Panc1 (cell line): ENCODE results near the gene FOXO1. TPM values are rescaled to one million over a fixed set of nuclear protein-coding genes. Genes with fewer than 3 reads are reported as not detected.

ENCODE experiments used
- ATAC-seq: fragments of 200-7000 bp; cut with Tn5 transposase; 2 replicates; pipeline ENCODE4 v1.9.1; 2020; ENCODE audit warnings: mild to moderate bottlenecking, moderate library complexity
- BruUV-seq: library from RNA; stranded (reverse); fragments of 400-500 nt; replicated peaks from 2 replicates; lab custom pipeline; 2021; lab: Mats Ljungman, UMichigan
- CTCF ChIA-PET: fragments of 300-600 bp; sonication (Branson Sonifier 250); formaldehyde crosslinking; loops from one replicate; lab custom pipeline; 2022; ENCODE audit warnings: antibody characterized with exemption; lab: Charles Lee
- POLR2A ChIA-PET: fragments of 300-600 bp; sonication (Branson Sonifier 250); formaldehyde crosslinking; loops from one replicate; lab custom pipeline; 2022; ENCODE audit warnings: antibody characterized with exemption; lab: Charles Lee
- DNase-seq: peaks from one replicate; pipeline ENCODE4 v3.0.0-alpha.2; 2010; ENCODE audit warnings: low read depth, low spot score
- H3K27ac ChIP-seq: 2 replicates; pipeline ENCODE4 v1.5.1; 2011; ENCODE audit warnings: mild to moderate bottlenecking, low read length, inconsistent platforms
- H3K27me3 ChIP-seq: fragments of 200-500 bp; sonication (Bioruptor generic); 2 replicates; pipeline ENCODE4 v1.6.0; 2014; ENCODE audit warnings: low read length, inconsistent platforms; ENCODE audit not compliant: control insufficient read depth, insufficient read depth
- H3K36me3 ChIP-seq: fragments of 200-500 bp; sonication (Bioruptor generic); 2 replicates; pipeline ENCODE4 v1.5.1; 2014; ENCODE audit warnings: inconsistent platforms, mild to moderate bottlenecking, low read length, moderate library complexity; ENCODE audit not compliant: control insufficient read depth, insufficient read depth
- H3K4me1 ChIP-seq: 2 replicates; pipeline ENCODE4 v1.5.1; 2011; ENCODE audit warnings: inconsistent platforms, mild to moderate bottlenecking, low read length, moderate library complexity; ENCODE audit not compliant: control insufficient read depth, insufficient read depth
- H3K4me3 ChIP-seq, 2 experiments: 2 replicates each; pipeline ENCODE4 v1.5.1; 2011 to 2012; ENCODE audit warnings: low read depth in 2 of 2, low read length in 2 of 2, mild to moderate bottlenecking in 2 of 2, inconsistent platforms in 1 of 2, moderate library complexity in 1 of 2
- H3K9me3 ChIP-seq: fragments of 200-500 bp; sonication (Bioruptor generic); 2 replicates; pipeline ENCODE4 v1.5.1; 2014; ENCODE audit warnings: low read depth, mild to moderate bottlenecking, inconsistent platforms, low read length, moderate library complexity; ENCODE audit not compliant: control insufficient read depth, insufficient read depth
- POLR2AphosphoS5 ChIP-seq: IDR thresholded peaks from 2 replicates; pipeline ENCODE4 v1.6.1; 2012; ENCODE audit warnings: mild to moderate bottlenecking, low read depth, low read length, moderate library complexity
- SIN3A ChIP-seq: IDR thresholded peaks from 2 replicates; pipeline ENCODE4 v1.6.1; 2012; ENCODE audit warnings: low read depth, mild to moderate bottlenecking, low read length, moderate library complexity, borderline replicate concordance; ENCODE audit not compliant: insufficient read depth
- TCF7L2 ChIP-seq: IDR thresholded peaks from 2 replicates; pipeline ENCODE4 v1.6.1; 2011; ENCODE audit warnings: mild to moderate bottlenecking, low read depth, low read length, inconsistent platforms
- in situ Hi-C: cut with HindIII; loops from 2 replicates; pipeline ENCODE4 v1.10.0; 2016; ENCODE audit warnings: low sequenced_read_pairs, low pct_unique_long_range_greater_than_20kb
- intact Hi-C: fragments of 100-400 bp; cut with micrococcal nuclease; formaldehyde crosslinking; loops from one replicate; pipeline ENCODE4 v1.10.0; 2022; ENCODE audit not compliant: unreplicated experiment
- total RNA-seq: library from RNA; stranded (reverse); gene quantifications from one replicate; pipeline ENCODE4 v1.2.1, GENCODE V29; 2021; ENCODE audit not compliant: unreplicated experiment
- TF ChIP-seq, protein P1 (sequence below): fragments of 450-650 bp; IDR thresholded peaks from 2 replicates; pipeline ENCODE4 v1.5.1; 2017; ENCODE audit warnings: mild to moderate bottlenecking
- TF ChIP-seq, protein P2 (sequence below), 2 experiments: IDR thresholded peaks; 2 replicates each; pipeline ENCODE4 v1.6.1; 2011 to 2012; ENCODE audit warnings: low read depth in 2 of 2, control low read depth in 1 of 2, low read length in 1 of 2, mild to moderate bottlenecking in 1 of 2, moderate library complexity in 1 of 2; ENCODE audit not compliant: insufficient read depth in 1 of 2

Gene FOXO1
- total RNA-seq, 1 experiment from 2014 or later: 2.1 TPM

DNA sequence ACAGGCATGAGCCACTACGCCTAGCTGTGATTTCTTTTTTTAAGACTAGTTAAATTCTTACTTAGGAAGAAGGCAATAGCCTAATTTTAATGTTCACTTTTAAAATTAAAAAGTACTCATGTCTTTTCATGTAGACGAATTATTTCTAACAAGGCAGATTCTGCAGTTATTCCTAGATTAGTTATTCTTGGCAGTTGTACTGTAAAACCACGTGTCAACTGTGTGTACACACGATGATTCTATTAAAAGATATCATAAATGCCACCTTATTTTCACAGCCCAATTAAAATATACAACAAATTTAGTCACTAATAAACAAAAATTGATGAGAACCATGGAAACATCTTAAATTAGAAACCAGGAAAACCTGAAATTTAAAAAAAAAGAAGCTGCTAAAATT is 10.6 kb upstream of the FOXO1 start:
- in situ Hi-C loops (no loop called here), intact Hi-C loops (no loop called here)
- POLR2A ChIA-PET: no interaction called here
- Histone ChIP-seq H3K27me3 (no peaks in the 10 kb centered on the region; the same call in 1 of the 2 replicates), H3K4me1 (no peaks in the 10 kb centered on the region), H3K9me3 (no peaks in the 10 kb centered on the region), H3K4me3 (no peak overlapping the region), H3K36me3 (no peaks in the 10 kb centered on the region), H3K27ac (no peak overlapping the region)
- no peak for ATAC-seq
- DNase-seq: no peak
- BruUV-seq: no TSS peak
- TF ChIP-seq POLR2AphosphoS5: no peak
- TF ChIP-seq SIN3A: no peak
- TF ChIP-seq, protein P1, sequence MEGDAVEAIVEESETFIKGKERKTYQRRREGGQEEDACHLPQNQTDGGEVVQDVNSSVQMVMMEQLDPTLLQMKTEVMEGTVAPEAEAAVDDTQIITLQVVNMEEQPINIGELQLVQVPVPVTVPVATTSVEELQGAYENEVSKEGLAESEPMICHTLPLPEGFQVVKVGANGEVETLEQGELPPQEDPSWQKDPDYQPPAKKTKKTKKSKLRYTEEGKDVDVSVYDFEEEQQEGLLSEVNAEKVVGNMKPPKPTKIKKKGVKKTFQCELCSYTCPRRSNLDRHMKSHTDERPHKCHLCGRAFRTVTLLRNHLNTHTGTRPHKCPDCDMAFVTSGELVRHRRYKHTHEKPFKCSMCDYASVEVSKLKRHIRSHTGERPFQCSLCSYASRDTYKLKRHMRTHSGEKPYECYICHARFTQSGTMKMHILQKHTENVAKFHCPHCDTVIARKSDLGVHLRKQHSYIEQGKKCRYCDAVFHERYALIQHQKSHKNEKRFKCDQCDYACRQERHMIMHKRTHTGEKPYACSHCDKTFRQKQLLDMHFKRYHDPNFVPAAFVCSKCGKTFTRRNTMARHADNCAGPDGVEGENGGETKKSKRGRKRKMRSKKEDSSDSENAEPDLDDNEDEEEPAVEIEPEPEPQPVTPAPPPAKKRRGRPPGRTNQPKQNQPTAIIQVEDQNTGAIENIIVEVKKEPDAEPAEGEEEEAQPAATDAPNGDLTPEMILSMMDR: no peak
- TF ChIP-seq, protein P2, sequence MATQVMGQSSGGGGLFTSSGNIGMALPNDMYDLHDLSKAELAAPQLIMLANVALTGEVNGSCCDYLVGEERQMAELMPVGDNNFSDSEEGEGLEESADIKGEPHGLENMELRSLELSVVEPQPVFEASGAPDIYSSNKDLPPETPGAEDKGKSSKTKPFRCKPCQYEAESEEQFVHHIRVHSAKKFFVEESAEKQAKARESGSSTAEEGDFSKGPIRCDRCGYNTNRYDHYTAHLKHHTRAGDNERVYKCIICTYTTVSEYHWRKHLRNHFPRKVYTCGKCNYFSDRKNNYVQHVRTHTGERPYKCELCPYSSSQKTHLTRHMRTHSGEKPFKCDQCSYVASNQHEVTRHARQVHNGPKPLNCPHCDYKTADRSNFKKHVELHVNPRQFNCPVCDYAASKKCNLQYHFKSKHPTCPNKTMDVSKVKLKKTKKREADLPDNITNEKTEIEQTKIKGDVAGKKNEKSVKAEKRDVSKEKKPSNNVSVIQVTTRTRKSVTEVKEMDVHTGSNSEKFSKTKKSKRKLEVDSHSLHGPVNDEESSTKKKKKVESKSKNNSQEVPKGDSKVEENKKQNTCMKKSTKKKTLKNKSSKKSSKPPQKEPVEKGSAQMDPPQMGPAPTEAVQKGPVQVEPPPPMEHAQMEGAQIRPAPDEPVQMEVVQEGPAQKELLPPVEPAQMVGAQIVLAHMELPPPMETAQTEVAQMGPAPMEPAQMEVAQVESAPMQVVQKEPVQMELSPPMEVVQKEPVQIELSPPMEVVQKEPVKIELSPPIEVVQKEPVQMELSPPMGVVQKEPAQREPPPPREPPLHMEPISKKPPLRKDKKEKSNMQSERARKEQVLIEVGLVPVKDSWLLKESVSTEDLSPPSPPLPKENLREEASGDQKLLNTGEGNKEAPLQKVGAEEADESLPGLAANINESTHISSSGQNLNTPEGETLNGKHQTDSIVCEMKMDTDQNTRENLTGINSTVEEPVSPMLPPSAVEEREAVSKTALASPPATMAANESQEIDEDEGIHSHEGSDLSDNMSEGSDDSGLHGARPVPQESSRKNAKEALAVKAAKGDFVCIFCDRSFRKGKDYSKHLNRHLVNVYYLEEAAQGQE (IDR thresholded peaks at IDR 0.05; ENCODE audit: insufficient read depth in 1 of 2, low read depth in 2 of 2, low read length in 1 of 2): no peak
- no peak for TF ChIP-seq TCF7L2
- CTCF ChIA-PET: no interaction called here

DNA sequence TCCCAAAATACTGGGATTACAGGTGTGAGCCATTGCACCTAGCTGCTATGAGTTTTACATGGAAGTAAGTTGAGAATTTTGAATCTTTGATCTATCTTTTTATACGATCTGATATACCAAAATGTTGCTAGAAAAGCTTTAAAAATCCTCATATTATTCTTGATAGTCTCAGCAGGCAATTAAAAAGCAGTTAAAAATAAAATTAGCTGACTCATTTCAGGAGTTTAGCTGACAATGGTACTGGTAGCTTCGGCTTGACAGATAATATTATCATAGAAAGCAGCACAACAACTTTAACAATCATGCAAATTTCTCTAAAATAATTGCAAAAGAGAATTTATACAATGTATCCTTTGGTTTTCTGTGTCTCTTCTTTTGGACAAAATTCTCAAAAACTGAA is 9.6 kb upstream of the FOXO1 start:
- no peaks in the 10 kb centered on the region for H3K9me3 ChIP-seq
- no peaks in the 10 kb centered on the region; the same call in 1 of the 2 replicates for H3K27me3 ChIP-seq
- ChIA-PET POLR2A (no interaction called here), CTCF (no interaction called here)
- no peaks in the 10 kb centered on the region for H3K4me1 ChIP-seq
- no peak for TF ChIP-seq TCF7L2
- TF ChIP-seq, protein P2 (IDR thresholded peaks at IDR 0.05; ENCODE audit: insufficient read depth in 1 of 2, low read depth in 2 of 2, low read length in 1 of 2): no peak
- no peak for TF ChIP-seq SIN3A
- TF ChIP-seq, protein P1: no peak
- no peak for TF ChIP-seq POLR2AphosphoS5
- ATAC-seq: no peak
- DNase-seq: no peak
- in situ Hi-C loops: no loop called here
- H3K4me3 ChIP-seq: no peak overlapping the region
- H3K27ac ChIP-seq: no peak overlapping the region
- intact Hi-C loops: no loop called here
- BruUV-seq: no TSS peak
- no peaks in the 10 kb centered on the region for H3K36me3 ChIP-seq
